Common myeloid progenitor, CD34-positive (primary cell): ENCODE results near the gene GNAZ.

Experiments used
- CTCF ChIA-PET: fragments of 350-600 bp; sonication (Branson Sonifier 250); formaldehyde crosslinking; loops from one replicate; lab custom pipeline; 2021; ENCODE audit warnings: antibody characterized with exemption; lab: Charles Lee
- POLR2A ChIA-PET: fragments of 350-600 bp; sonication (Branson Sonifier 250); formaldehyde crosslinking; loops from one replicate; lab custom pipeline; 2021; ENCODE audit warnings: antibody characterized with exemption; lab: Charles Lee
- DNase-seq, 3 donors: peaks; one replicate each; pipeline versions ENCODE4 v3.0.0 to v3.0.0-alpha.2; 2013
- H3K27ac ChIP-seq, 2 experiments: 1 replicate in 1 of 2; 2 replicates in 1 of 2; pipeline ENCODE4 v1.7.0; 2013; ENCODE audit warnings: inconsistent platforms in 2 of 2, low read length in 2 of 2, mild to moderate bottlenecking in 2 of 2, low read depth in 1 of 2, moderate library complexity in 1 of 2; ENCODE audit not compliant: severe bottlenecking in 2 of 2, insufficient read depth in 1 of 2, poor library complexity in 1 of 2
- H3K27me3 ChIP-seq, 5 experiments: replicated peaks in 2 of 5; 1 replicate in 3 of 5; 2 replicates in 2 of 5; pipeline versions ENCODE4 v1.6.1 to v1.7.0; 2013; ENCODE audit warnings: low read length in 4 of 5, mild to moderate bottlenecking in 2 of 5, moderate library complexity in 2 of 5, inconsistent platforms in 1 of 5; ENCODE audit not compliant: insufficient read depth in 5 of 5, control insufficient read depth in 4 of 5
- H3K36me3 ChIP-seq, 4 experiments: 1 replicate in 2 of 4; 2 replicates in 2 of 4; pipeline versions ENCODE4 v1.6.1 to v1.7.0; 2013; ENCODE audit warnings: low read length in 3 of 4, control low read depth in 1 of 4, mild to moderate bottlenecking in 1 of 4; ENCODE audit not compliant: control insufficient read depth in 4 of 4, insufficient read depth in 4 of 4
- H3K4me1 ChIP-seq, 4 experiments: 1 replicate in 3 of 4; 2 replicates in 1 of 4; pipeline versions ENCODE4 v1.6.1 to v1.7.1; 2013; ENCODE audit warnings: low read length in 3 of 4, mild to moderate bottlenecking in 3 of 4, control low read depth in 1 of 4, inconsistent platforms in 1 of 4, moderate library complexity in 1 of 4; ENCODE audit not compliant: control insufficient read depth in 4 of 4, insufficient read depth in 4 of 4; ENCODE audit errors: control extremely low read depth in 1 of 4
- H3K4me3 ChIP-seq, 7 experiments: 1 replicate in 4 of 7; 2 replicates in 3 of 7; pipeline versions ENCODE4 v1.5.1 to v1.7.0; 2013; ENCODE audit warnings: mild to moderate bottlenecking in 7 of 7, low read length in 6 of 7, moderate library complexity in 6 of 7, inconsistent platforms in 2 of 7, low read depth in 2 of 7, control low read depth in 1 of 7; ENCODE audit not compliant: insufficient read depth in 4 of 7, control insufficient read depth in 1 of 7; ENCODE audit errors: extremely low read depth in 1 of 7
- H3K9me3 ChIP-seq, 5 experiments: 1 replicate in 4 of 5; 2 replicates in 1 of 5; pipeline versions ENCODE4 v1.6.1 to v1.7.1; 2013; ENCODE audit warnings: low read length in 4 of 5, mild to moderate bottlenecking in 2 of 5, inconsistent platforms in 1 of 5, low read depth in 1 of 5, moderate library complexity in 1 of 5; ENCODE audit not compliant: control insufficient read depth in 4 of 5, insufficient read depth in 2 of 5; ENCODE audit errors: control extremely low read depth in 1 of 5
- WGBS: methylation state at CpG from one replicate; pipeline ENCODE4 v1.1.5; 2013; ENCODE audit not compliant: insufficient coverage; 5-methylcytosine and 5-hydroxymethylcytosine counted together

GNAZ gene

GRCh38 chr22:23068832-23069385 lies 1.4 kb upstream of the GNAZ start:
- Histone ChIP-seq H3K4me3 (no peak overlapping the region), H3K4me1 (peaks cover 0 to 24% (median 19%) of the 10 kb centered on the region in 4 experiments), H3K36me3 (no peaks in the 10 kb centered on the region), H3K27ac (no peak overlapping the region), H3K9me3 (no peaks in the 10 kb centered on the region), H3K27me3 (peaks cover 0 to 34% (median 23%) of the 10 kb centered on the region in 5 experiments)
- no peak for DNase-seq
- CTCF ChIA-PET, result interaction anchor here (1.1 kb wide), 1 partner anchor 112 kb away, joined by 4 read pairs; no protein-coding TSS in a partner anchor
- POLR2A ChIA-PET, result no interaction called here
- 84% methylated on average over 7 of the region's 8 CpGs for WGBS

- Histone ChIP-seq H3K4me3 (peak overlapping the region; percentile 19 to 71 (median 56)), H3K27me3 (peaks cover 0 to 39% (median 23%) of the 10 kb centered on the region in 5 experiments), H3K9me3 (no peaks in the 10 kb centered on the region), H3K36me3 (no peaks in the 10 kb centered on the region), H3K27ac (no peak overlapping the region), H3K4me1 (peaks cover 0 to 24% (median 19%) of the 10 kb centered on the region in 4 experiments)
- peak; percentile 88 to 94 (median 93) for DNase-seq
- CTCF ChIA-PET, result interaction anchor here (0.7 to 1.1 kb wide), 2 partner anchors 62 to 113 kb away, joined by 3 to 4 read pairs; no protein-coding TSS in a partner anchor
- POLR2A ChIA-PET, result no interaction called here
- 1% methylated on average over 40 of the region's 74 CpGs for WGBS
Observed at GRCh38 chr22:23069502-23070357, 589 bp upstream of the GNAZ start.

DNA sequence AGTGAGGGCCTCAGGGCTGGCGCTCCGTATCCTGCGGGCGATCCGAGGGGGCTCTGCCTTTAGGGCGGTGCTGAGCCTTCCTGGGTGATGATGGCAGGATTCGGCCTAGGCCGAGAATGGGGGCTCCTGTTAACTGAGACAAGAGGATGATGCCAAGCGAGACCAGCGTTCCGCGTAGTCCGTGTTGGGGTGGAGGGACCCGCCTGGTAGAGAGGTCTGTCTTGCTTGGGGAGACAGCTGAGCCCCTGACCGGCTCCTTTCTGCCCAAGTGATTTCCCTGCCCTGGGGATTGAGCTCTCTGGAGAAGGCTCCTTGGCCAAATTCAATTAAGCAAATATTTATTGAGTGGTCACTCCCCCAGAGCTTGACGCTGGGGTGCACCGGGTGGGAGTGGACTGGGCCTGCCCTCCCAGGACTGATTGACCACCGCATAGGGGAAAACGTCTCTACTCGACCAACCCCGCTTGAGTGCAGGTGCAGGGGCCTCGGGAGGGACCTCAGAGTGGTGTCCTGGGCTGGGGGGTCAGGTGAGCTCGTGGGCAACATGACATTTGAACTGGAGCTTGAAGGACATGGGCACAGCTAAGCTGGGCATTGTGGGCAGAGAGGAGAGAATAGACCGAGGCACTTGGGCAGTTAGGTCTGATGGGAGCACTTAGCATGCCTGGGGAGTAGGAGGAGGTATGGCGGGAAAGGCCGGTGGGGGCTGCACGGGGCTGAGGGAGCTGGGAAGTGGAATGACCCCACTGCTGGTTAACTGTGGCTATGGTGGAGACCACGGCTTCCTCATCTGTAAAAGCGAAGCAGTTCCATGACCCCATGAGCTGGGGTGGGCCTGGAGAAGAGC lies 1.1 kb downstream of the GNAZ start:
- Histone ChIP-seq H3K9me3 (no peaks in the 10 kb centered on the region), H3K4me1 (peaks cover 0 to 24% (median 19%) of the 10 kb centered on the region in 4 experiments), H3K36me3 (no peaks in the 10 kb centered on the region), H3K27ac (no peak overlapping the region), H3K27me3 (peaks cover 0 to 39% (median 23%) of the 10 kb centered on the region in 5 experiments), H3K4me3 (peak overlapping the region in 3 of 7 experiments; percentile 55 to 73 (median 61))
- 46% methylated on average over 19 of the region's 29 CpGs for WGBS
- CTCF ChIA-PET, result no interaction called here
- DNase-seq, result peak in 2 of 3 donors; percentile 26 to 30
- POLR2A ChIA-PET, result no interaction called here

- Histone ChIP-seq H3K4me1 (peaks cover 0 to 24% (median 19%) of the 10 kb centered on the region in 4 experiments), H3K27me3 (peaks cover 0 to 39% (median 23%) of the 10 kb centered on the region in 5 experiments), H3K9me3 (no peaks in the 10 kb centered on the region), H3K4me3 (no peak overlapping the region), H3K36me3 (no peaks in the 10 kb centered on the region), H3K27ac (no peak overlapping the region)
- CTCF ChIA-PET, result interaction anchor here (0.6 kb wide), 1 partner anchor 113 kb away, joined by 3 read pairs; no protein-coding TSS in a partner anchor
- WGBS, result 92% methylated on average over 9 of the region's 11 CpGs
- POLR2A ChIA-PET, result no interaction called here
- DNase-seq, result no peak
Observed at GRCh38 chr22:23072077-23072910, 2.0 kb downstream of the GNAZ start.

DNA sequence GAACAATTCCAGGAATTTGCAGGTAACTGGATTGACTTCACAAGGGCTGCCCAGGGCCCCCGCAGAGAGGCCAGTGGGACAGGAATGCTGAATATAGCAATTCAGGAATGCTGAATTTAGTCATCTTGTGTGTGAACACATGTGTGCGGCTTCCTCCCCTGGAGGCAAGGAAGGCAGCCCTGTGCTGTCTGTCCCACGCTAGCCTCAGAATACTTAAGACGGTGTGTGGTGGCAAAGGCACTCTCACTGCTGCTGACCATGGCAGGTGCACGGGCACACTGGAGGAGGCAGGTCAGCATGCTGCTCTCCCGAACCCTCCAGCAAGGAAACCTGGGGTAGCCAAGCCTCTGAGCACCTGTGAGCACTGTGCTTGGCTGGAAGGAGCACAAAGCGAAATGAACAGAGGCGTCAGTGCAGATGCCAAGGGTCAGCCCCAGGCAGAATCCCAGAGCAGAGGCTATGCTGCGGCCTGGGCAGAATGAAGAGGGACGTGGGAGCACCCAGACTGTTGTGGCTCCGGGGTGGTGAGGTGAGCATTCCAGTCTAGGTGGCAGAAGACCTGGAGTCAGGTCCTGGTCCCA lies 2.7 kb downstream of the GNAZ start:
- DNase-seq, result no peak
- Histone ChIP-seq H3K27ac (no peak overlapping the region), H3K4me3 (no peak overlapping the region), H3K36me3 (no peaks in the 10 kb centered on the region), H3K27me3 (peaks cover 0 to 39% (median 23%) of the 10 kb centered on the region in 5 experiments), H3K4me1 (peaks cover 0 to 24% (median 19%) of the 10 kb centered on the region in 4 experiments), H3K9me3 (no peaks in the 10 kb centered on the region)
- WGBS, result 97% methylated on average over 11 of the region's 11 CpGs
- ChIA-PET POLR2A (no interaction called here), CTCF (interaction anchor here (0.6 kb wide), 1 partner anchor 113 kb away, joined by 3 read pairs; no protein-coding TSS in a partner anchor)
